Ishikawa (cell line): Measurements from ENCODE around the gene CHRDL2.

Experiments used
- CREB1 ChIP-seq: IDR thresholded peaks from 2 replicates; pipeline ENCODE4 v1.6.1; 2012; ENCODE audit warnings: low read depth
- EGR1 ChIP-seq: IDR thresholded peaks from 2 replicates; pipeline ENCODE4 v1.6.1; 2012
- FOXM1 ChIP-seq: IDR thresholded peaks from 2 replicates; pipeline ENCODE4 v1.6.1; 2012; ENCODE audit warnings: low read depth, borderline replicate concordance
- MAX ChIP-seq: IDR thresholded peaks from 2 replicates; pipeline ENCODE4 v1.6.1; 2012
- NFIC ChIP-seq: IDR thresholded peaks from 2 replicates; pipeline ENCODE4 v1.6.1; 2012
- RAD21 ChIP-seq: IDR thresholded peaks from 2 replicates; pipeline ENCODE4 v1.6.1; 2012; ENCODE audit warnings: low read depth
- REST ChIP-seq: IDR thresholded peaks from 2 replicates; pipeline ENCODE4 v1.6.1; 2012; ENCODE audit warnings: low read depth, mild to moderate bottlenecking
- TAF1 ChIP-seq: IDR thresholded peaks from 2 replicates; pipeline ENCODE4 v1.6.1; 2012; ENCODE audit warnings: low read depth, mild to moderate bottlenecking
- TCF12 ChIP-seq: IDR thresholded peaks from 2 replicates; pipeline ENCODE4 v1.6.1; 2012; ENCODE audit warnings: low read depth
- USF1 ChIP-seq: IDR thresholded peaks from 2 replicates; pipeline ENCODE4 v1.6.1; 2012
- YY1 ChIP-seq: IDR thresholded peaks from 2 replicates; pipeline ENCODE4 v1.6.1; 2012; ENCODE audit warnings: low read depth
- ZBTB7A ChIP-seq: IDR thresholded peaks from 2 replicates; pipeline ENCODE4 v1.6.1; 2012; ENCODE audit warnings: low read depth

Gene CHRDL2

DNA sequence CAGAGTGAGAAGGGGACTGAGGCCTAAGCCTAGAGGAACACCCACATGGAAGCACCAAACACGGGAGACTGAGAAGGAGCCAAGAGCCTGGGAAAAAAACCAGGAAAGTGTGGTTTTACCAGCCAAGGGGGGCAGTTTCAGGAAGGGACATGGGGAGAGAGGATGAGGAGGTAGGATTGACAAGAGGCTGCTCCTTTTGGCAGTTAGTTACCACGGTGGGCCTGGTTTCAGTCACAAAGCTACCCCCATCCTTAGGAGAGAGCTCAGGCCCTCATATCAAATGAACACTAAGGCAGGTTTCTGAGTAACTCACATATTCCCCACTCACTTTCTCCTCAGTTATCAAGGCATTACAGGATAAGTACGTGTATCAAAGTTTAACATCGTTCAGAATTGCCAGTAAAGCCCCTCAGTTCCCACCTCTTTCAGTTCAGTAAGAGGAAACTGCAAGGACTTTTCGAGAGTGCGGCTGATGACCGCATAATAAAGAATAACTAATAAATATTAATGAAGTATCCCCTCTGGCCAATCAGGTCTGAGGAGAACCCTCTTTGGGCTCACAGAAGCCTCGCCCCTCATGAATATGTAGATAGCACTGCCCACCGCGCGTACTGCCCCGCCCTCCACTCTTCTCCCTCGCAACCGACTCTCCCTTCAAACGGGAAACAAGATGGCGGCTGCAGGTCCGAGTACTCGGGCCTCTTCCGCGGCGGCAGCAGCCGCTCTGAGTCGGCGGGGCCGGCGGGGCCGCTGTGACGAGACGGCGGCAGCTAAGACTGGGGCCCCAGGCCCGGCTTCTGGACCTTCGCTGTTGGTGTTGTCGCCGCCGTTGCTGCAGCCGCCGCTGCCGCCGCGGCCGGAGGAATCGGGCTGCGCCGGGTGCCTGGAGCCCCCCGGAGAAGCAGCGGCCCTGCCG, 17.2 kb upstream of the CHRDL2 start, which contains the start of gene RNF169:
Gene RNF169 (plus strand): TSS at position 639 of the 916 bp plus-strand sequence. CDS start 32 bp downstream, at position 671.
- TF ChIP-seq YY1 (peak; percentile 94), TCF12 (no peak), MAX (no peak), REST (no peak), TAF1 (peak; percentile 90), FOXM1 (no peak)

GRCh38 chr11:74746868-74747267, 15.6 kb upstream of the CHRDL2 start:
- no peak for TF ChIP-seq USF1

DNA sequence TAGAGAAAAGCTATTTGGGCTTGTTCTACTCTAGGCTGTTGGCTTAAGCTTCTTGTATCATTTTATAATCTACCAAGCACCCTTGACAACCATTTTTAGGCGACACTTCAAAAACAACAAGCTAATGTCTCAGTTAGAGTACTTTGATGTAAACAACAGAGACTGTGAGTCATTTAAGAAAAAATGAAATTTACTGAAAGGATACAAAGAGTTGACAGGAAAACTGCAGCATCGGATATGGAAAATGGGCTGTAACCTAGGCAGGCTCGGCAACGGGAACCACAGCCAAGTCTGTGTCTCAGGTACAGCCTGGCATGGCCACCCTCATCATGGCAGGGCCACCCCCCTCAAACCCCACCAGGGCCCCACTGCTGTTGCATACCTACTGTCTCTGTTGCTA, 13.1 kb upstream of the CHRDL2 start:
- TF ChIP-seq NFIC (no peak), FOXM1 (no peak), RAD21 (no peak), ZBTB7A (no peak)

- TF ChIP-seq RAD21 (no peak), EGR1 (no peak), USF1 (no peak), YY1 (no peak), REST (no peak), MAX (no peak), FOXM1 (no peak), TAF1 (no peak), ZBTB7A (no peak), NFIC (no peak)
Measured at GRCh38 chr11:74743640-74744039, 12.4 kb upstream of the CHRDL2 start.

DNA sequence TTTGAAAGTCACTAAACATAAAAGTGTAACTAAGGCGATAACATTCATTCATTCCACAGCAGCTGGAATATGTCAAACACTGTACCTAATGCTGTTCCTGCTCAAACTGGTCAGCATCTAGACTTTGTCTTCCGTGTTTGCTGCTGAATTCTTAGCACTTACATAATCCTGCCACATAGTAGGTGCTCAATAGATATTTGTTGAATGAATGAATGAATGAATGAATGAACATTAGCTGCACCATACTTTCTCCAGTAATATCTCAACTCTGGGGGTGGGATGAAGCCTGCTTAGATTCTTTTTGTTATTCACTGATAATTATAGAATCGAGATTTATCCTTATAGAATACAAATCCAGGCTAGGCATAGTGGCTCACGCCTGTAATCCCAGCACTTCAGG, 10.8 kb upstream of the CHRDL2 start:
- TF ChIP-seq FOXM1: no peak
- no peak for TF ChIP-seq USF1
- TF ChIP-seq CREB1: no peak

DNA sequence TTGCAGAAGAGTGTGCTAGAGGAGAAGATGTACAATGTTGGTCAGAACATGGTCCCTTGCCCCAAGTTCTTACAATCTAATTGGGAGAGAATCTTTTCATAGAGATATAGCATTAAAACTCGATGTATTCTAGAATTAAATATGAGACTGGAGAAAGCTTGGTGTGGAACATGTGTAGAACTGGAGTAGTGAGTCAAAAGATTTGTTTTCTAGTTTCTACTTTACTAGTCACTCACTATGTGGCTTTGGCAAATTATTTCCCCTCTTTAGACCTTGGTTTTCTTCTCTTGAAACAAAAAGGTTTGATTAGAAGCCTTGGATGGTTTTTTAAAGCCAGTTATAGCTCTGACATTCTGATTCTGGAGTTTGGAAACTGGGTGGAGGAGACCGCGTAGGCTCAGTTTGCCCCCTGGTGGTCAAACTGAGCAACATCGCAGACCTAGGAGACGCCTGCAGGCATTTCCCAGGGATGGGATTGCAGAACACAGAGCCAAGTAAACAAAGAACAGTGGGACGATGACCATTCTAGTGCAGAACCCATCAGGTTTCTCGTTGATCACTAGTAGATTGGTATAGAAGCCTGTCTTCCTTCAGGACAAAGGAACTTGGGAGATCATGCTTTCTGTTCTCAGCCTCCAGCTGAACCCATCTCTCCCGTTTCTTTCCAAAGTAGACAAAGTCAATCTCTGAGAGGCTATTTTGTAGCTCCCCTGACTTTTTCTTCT, 8.5 kb upstream of the CHRDL2 start:
- no peak for TF ChIP-seq MAX
- TF ChIP-seq RAD21: peak; percentile 73
